ENCODE data around the gene ANKFN1.
A peak's percentile ranks its signal among the peaks of the same experiment; 100 is the strongest.

ANKFN1 gene

DNA sequence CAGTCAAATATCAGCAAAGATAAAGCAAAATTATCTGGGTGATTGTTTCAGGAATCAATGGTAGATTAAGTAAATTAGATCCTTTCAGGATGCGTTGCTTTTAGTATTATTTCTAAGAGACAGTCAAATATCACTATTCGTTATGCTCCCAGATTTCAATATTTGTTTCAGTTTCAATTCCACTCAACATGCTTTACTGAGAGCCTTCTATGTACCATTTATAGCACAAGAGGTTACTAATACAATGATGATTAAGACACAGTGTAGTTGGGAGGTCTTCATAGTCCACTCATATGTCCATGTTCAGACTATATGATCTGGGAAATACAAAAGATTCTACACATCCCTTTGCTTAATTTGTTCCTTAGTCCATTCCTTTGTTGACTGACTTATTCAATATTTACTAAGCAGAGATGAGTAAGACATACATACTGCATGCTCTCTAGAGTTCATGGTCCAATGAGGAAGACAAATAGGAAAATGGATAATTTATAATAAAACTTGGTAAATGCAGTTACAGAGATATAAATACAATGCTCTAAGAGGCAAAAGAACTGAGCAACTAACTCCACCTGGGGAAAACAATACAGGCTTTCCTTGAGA lies 352.0 kb downstream of the ANKFN1 start:
- no peak for DNase-seq (ENCODE audit: low spot score)

DNA sequence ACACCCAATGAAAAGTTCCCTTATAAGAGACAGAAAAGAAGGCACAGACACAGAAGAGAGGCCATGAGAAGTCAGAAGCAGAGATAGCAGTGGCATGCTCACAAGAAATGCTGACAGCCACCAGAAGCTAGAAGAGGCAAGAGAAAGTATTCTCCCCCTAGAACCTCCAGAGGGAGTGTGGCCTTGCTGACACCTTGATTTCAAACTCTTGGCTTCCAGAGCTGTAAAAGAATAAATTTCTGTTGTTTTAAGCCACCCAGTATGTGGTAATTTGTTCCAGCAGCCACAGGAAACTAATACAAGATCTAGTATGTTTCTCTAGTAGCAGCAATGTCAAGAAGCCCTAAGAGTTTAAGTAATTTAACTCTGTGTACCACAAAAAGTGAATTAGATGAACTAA lies 353.1 kb downstream of the ANKFN1 start:
- no peak for DNase-seq (ENCODE audit: low spot score)

DNA sequence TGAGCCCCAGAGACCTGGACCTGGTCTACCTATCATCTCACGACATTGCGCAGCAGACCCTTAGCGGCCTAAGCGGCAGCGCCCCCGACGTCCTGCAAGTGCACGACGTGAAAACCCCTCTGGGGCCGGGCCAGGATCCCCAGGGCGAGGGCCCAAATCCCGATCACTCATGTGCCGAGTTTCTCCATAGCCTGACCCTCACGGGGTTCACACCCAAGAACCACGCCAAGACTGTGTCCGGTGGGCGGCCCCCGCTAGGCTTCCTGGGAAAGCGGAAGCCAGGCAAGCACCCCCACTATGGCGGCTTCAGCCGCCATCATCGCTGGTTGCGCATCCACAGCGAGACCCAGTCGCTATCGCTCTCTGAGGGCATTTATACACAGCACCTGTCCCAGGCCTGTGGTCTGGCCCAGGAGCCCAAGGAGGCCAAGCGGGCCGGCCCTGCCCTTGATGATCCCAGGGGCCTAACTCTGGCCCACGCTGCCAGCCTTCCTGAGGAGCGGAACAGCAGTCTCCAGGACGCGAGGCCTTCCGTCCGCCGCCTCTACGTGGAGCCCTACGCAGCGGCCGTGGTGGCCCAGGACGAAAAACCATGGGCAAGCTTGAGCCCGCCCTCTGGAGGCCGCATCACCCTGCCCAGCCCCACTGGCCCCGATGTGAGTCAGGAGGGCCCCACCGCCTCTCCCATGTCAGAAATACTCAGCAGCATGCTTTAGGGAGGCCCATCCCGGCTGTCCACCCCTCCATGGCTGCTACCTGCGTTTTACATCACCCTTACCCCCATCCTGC lies 357.5 kb downstream of the ANKFN1 start:
- DNase-seq (ENCODE audit: low spot score): no peak

DNA sequence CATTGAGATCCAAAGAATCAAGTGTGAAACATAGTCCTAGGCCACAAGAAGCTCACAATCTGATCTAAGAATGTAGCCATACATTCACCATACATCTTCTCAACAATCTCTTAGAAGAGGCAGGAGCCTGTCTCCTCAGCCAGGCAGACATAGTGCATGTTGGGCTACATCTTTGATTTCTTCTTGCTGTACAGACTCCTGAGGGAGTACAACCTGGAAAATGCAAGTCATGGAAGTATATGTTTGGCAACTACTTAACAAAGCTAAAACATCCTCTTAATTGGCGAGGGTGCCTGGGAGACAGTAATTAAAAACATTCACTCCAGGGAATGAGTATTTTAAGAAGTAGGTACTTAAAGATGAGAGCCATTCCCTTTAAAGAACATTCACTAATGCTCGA lies 361.0 kb downstream of the ANKFN1 start:
- no peak for DNase-seq (ENCODE audit: low spot score)

DNA sequence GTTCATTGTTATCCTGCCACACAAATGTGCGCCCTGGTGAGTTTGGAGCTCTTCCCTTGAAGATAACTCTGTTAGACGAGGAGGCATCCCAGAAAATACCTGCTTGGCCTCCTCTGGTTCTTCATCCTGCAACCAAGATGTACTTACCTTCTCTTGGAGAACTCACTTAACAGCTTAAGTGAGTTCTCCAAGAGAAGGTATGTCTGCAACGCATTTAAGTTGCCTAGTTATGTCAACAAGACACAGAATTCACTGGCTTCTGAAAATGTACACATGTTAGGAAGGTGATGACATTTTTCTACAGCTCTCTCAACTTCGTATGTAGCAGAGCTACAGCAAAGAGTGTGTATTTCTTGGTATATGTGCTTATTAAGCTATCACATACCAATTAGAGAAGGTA lies 361.6 kb downstream of the ANKFN1 start:
- DNase-seq (ENCODE audit: low spot score): no peak

DNA sequence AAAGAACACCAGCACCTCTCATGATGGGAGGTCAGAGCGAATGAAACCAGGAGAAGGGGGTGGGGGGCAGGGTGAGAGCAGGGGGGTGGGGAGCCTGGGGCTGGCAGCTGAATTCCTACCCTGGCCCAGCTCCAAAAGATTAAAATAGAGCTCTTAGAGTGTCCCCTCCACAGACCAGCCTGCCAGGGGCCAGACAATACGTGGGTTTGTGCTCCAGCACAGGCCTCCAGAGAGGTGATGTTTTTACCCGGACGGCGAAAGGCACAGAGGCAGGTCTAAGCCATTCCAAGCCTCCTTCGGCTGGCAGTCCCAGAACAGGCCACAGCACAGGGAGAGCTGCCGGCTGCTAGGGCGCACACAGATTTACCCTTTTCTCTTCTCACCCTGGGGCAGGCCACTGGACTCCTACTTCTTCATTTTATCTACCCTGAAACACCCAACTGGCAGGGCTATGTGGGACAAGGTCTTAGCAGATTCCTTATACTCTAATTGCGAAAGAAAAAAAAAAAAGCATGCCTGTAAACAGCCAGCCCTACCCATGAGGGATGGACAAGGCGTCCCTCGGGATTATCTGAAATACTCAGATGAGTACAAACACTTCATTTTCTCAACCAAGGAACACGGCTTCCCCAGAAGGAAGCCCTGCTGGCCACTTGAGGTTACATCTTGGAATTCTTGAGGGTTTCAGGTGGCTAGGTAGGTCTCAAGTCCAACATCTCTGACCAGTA lies 368.3 kb downstream of the ANKFN1 start:
- DNase-seq (ENCODE audit: low spot score): no peak

DNA sequence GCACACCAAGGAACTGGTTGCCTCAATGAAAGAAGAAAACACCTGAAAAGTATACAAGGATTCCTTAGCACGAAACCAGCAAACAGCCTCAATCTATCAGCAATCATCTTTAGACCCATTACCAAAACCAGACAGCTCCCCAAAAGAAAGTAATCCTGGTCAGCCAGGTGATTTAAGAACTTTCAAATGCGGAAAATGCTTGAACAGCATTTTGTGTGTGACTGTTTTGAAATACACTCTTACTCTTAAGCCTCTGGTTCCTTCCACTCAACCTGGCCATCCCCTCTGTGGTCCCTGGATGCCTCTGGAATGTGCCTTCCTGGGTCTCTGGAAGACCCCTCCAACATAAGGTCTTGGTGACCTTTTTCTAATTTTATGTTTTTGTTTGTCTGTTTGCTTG lies 369.8 kb downstream of the ANKFN1 start:
- no peak for DNase-seq (ENCODE audit: low spot score)

DNA sequence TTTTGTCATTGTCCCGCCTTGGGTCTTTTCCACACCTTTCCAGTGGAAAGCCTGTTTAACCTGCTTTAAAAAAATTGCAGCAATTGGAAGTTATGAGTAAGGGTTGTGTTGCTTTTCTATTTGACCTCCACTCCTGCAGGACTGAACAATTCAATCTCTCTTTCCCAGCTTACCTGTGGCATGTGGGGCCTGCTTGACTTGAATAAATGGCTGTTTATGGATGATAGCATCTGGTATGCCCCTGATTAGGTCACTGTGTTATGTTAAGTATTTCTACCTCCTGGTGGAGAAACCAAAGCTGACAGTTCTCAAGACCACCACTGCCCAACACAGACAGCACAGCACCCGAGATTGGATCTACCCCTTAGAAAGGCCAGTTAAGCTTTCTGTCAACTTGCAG lies 375.4 kb downstream of the ANKFN1 start:
- DNase-seq (ENCODE audit: low spot score): peak; percentile 14

DNA sequence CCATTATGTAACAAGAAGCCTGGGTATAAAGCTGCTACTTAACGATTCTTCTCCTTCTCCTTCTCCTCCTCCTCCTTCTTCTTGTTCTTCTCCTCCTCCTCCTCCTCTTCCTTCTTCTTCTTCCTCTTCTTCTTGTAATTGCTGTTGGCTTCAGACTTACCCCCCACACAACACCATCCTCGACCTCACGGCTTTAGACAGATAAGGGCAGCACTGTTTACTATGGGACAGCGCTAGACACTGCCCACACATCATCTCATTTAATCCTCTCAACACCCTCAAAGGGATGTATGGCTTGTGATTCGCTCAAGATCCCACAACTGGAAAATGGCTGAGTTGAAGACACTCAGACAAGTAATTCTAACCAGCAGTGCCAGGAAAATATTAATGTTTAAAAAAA lies 379.7 kb downstream of the ANKFN1 start:
- DNase-seq (ENCODE audit: low spot score): no peak

DNA sequence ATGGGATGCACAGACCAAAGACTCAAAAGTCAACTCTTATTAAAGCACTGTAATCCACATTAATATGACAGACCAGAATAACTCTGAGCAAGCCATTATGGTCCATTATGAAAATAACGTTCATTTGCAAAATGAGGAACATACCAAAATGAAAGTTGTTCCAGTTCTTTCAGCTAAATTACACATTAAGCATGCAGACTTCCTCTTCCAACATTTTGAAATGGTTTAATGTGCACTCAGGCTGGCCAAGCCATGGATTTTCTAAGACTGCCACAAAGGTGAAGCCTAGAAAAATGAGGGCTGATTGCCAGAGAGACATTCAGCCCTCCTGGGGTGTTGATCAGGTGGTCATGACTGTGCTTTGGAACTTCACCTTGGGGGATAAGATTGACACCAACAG lies 383.5 kb downstream of the ANKFN1 start:
- DNase-seq (ENCODE audit: low spot score): no peak

DNA sequence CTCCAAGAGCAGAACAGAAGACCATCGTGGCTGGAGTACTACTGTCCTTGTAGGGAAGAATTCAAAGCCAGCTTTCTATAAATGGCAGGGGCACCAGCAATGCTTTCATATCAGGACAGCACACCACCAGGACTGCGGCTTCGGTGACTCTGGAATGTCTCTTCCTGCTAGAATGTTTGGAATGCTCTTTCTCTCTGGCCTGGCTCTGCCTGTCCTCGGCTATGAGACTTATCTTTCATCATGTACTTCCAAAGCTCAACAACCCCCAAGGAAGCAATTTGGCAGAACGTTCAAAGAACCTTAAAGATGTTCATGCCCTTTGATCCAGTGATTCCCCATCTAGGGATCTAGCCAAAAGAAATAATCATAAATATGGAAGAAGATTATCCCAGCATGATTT lies 387.6 kb downstream of the ANKFN1 start:
- DNase-seq (ENCODE audit: low spot score): peak; percentile 10

DNA sequence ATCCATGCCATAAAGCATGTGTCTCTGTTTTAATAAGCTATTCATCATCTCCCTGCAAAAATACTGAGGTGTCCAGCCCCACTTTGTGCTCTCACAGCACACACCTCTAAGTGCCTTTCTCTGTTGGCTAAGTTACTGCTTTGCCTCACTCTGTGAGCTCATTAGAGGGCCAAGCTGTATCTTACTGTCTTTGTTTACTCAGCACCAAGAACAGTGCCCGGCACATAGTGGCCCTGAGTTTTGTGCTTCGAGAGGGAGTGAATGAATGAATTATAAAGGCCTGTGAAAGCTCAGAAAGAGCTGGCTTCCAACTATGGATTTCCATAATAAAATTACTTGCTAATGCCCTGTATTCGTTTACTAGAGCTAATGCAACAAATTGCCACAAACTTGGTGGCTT lies 390.0 kb downstream of the ANKFN1 start:
- DNase-seq (ENCODE audit: low spot score): no peak

DNA sequence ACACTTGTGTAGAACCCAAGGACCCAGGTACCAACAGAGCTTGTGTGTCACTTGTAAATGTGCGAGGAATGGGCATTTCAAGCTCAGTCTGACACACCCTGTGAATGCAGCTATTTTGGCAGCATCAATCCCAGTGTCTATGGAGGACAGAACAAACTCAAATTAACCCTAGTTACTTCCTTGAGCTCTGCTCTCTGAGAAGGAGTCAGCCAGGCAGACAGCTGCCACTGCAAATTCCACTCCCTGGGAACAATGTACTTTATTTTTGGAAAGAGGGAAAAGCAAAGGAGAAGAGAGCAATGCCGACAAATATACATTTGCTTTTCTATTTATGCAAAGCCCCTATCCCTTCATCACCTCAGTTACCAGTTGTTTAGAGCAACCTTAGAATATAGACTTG lies 391.8 kb downstream of the ANKFN1 start:
- DNase-seq (ENCODE audit: low spot score): no peak

DNA sequence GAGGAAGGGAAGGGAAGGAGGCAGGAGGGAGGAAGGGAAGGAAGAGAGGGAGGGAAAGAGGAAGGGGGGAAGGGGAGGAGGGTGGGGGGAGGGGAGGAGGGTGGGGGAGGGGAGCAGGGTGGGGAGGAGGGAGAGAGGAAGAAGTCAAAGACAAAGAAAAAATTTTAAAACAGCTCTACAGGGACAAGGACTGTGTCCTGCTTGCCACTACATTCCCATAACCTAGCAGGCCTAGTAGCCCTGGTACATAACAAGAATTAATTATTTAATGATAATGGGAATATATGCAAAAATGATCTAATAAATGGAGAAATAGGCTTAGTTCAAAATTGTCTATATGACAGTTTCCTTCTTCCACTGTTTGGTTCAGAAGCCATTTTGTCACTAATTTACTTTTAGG lies 392.7 kb downstream of the ANKFN1 start:
- no peak for DNase-seq (ENCODE audit: low spot score)

DNA sequence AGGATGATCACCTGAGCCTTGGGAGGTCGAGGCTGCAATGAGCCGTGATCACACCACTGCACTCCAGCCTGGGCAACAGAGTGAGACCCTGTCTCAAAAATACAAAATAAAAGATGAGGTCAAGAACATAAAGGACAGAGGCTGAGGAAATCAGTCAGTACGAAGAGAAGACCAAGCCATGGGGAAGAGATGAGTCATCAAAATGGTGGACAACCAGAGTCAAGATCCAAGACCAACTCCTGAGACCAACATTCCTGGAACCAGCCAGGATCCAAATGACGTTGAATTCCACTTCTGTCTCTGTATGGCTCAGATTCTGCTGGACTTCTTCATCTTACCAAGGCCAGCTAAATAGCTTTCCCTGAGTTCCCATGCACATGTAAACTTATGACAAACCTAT lies 395.4 kb downstream of the ANKFN1 start:
- DNase-seq (ENCODE audit: low spot score): no peak

DNA sequence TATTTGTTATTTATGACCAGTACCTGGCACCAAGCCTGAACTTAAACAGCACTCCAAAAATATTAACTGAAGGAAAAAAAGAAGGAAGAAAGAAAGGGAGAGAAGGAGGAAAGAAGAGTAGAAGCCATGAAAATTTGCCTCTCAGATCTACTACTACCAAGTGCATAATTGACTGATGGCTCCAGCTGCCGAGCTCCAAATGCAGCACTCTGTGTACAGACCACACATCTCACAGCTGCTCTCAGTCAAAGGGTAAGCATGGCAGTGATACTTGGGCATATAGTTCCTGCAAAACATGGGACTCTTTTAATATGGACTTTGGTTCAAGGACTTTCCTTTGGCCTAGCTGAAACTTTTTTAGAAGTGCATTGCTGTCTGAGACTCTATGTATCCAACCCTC lies 396.2 kb downstream of the ANKFN1 start:
- DNase-seq (ENCODE audit: low spot score): no peak

DNA sequence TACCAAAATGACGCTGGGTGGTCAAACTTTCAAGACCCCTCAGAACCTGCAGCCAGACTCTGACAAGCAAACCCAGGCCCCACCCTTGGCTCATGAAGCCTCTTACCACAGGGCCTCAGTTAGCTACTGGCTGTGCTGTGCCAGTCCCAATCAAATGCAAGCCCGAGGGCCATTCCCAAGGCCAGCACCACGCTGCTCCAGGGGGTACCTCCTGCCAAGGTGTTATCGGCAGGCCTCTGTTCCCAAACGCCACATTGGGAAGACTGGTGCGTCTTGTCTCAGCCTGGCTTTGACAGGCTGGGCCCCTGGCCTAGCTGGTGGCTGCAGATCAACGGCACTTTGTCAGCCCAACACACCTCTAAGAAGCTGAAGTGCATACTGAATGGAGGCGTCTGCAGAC lies 404.4 kb downstream of the ANKFN1 start:
- DNase-seq (ENCODE audit: low spot score): no peak

DNA sequence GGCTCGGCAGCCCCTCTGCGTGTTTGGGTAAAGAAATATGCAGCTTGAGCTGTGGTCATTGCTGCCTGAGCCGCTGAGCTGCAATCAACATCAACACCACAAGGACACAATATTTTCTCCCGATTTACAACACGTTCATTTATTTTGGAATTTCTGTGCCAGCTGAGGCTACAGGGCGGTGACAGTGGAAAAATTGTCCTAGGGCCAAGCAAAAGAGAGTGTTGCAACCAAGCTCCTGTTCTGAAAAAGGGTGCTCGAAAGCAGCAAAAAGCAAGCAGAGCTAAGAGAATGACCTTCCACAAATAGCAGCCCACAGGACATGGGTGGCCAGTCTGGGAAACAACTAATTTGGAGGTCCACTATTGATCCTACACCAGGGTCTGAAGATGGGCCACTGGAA lies 404.8 kb downstream of the ANKFN1 start:
- DNase-seq (ENCODE audit: low spot score): no peak
